Measurements from ENCODE around the gene KLRB1.
"Not testable (repeated sequence)": the region's sequence is repeated elsewhere in the genome, so short reads cannot be mapped to it uniquely, and the experiment has no call there.

The KLRB1 gene

DNA sequence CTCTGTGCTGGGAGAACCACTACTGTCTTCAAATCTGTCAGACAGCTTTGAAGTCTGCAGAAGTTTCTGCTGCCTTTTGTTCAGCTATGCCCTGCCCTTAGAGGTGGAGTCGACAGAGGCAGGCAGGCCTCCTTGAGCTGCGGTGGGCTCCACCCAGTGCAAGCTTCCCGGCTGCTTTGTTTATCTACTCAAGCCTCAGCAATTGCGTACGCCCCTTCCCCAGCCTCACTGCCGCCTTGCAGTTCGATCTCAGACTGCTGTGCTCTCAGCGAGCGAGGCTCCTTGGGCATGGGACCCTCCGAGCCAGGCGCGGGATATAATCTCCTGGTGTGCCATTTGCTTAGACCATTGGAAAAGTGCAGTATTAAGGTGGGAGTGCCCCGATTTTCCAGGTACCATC is 25.1 kb upstream of the KLRB1 start:
- no peak overlapping the region for H3K4me3 Mint-ChIP-seq
- H3K27me3 Mint-ChIP-seq (ENCODE audit: low read depth): no peaks in the 10 kb centered on the region
- H3K27ac Mint-ChIP-seq: no peak overlapping the region
- H3K36me3 Mint-ChIP-seq (ENCODE audit: low read depth): peaks cover 9% of the 10 kb centered on the region
- no peaks in the 10 kb centered on the region for H3K4me1 Mint-ChIP-seq
- TF ChIP-seq, protein P1, sequence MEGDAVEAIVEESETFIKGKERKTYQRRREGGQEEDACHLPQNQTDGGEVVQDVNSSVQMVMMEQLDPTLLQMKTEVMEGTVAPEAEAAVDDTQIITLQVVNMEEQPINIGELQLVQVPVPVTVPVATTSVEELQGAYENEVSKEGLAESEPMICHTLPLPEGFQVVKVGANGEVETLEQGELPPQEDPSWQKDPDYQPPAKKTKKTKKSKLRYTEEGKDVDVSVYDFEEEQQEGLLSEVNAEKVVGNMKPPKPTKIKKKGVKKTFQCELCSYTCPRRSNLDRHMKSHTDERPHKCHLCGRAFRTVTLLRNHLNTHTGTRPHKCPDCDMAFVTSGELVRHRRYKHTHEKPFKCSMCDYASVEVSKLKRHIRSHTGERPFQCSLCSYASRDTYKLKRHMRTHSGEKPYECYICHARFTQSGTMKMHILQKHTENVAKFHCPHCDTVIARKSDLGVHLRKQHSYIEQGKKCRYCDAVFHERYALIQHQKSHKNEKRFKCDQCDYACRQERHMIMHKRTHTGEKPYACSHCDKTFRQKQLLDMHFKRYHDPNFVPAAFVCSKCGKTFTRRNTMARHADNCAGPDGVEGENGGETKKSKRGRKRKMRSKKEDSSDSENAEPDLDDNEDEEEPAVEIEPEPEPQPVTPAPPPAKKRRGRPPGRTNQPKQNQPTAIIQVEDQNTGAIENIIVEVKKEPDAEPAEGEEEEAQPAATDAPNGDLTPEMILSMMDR (IDR thresholded peaks at IDR 0.05; ENCODE audit: unreplicated experiment in 3 of 3): no peak
- peaks cover 21% of the 10 kb centered on the region for H3K9me3 Mint-ChIP-seq

DNA sequence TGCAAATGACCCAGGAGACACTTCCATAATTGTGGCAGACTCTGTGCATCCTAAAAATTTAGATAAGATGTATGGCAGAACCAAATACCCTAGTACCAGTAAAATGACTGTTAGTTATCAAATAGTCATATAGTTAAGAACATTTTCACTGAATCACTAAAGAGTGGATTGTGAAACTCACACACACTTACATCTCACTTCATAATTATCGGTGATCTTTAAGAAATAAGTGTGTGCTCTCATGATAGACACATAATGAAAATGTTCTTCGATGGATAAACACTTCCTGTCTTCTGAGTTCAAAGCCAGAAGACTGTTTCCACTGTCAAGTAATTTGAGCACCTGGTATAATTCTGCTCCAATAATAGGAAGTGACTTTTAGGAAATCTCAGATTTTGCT is 19.1 kb upstream of the KLRB1 start:
- Mint-ChIP-seq H3K36me3 (ENCODE audit: low read depth) (no peaks in the 10 kb centered on the region), H3K27me3 (ENCODE audit: low read depth) (no peaks in the 10 kb centered on the region), H3K27ac (no peak overlapping the region), H3K4me3 (no peak overlapping the region), H3K4me1 (no peaks in the 10 kb centered on the region), H3K9me3 (peaks cover 13% of the 10 kb centered on the region)
- TF ChIP-seq, protein P1 (IDR thresholded peaks at IDR 0.05; ENCODE audit: unreplicated experiment in 3 of 3): no peak

DNA sequence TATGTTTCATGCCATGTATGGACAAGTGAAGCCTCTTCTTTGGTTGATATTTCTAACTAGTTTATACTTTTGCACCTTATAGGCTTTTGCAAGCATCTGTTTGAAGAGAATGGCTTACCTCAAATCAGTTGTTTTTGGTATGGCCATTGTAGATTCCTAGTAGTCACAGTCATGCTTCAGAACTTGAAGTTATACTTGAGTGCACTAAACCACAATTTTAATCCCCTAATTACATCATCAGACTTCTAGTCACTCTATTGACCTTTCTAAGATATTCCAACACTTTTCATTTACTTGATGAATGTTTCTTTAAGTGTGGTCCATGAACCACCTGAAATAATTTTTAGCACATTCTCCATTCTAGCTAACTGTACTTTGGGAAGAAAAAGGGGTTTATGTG is 18.6 kb upstream of the KLRB1 start:
- no peaks in the 10 kb centered on the region for H3K36me3 Mint-ChIP-seq (ENCODE audit: low read depth)
- no peaks in the 10 kb centered on the region for H3K4me1 Mint-ChIP-seq
- no peak overlapping the region for H3K27ac Mint-ChIP-seq
- no peak overlapping the region for H3K4me3 Mint-ChIP-seq
- peaks cover 13% of the 10 kb centered on the region for H3K9me3 Mint-ChIP-seq
- H3K27me3 Mint-ChIP-seq (ENCODE audit: low read depth): no peaks in the 10 kb centered on the region
- TF ChIP-seq, protein P1 (IDR thresholded peaks at IDR 0.05; ENCODE audit: unreplicated experiment in 3 of 3): no peak

DNA sequence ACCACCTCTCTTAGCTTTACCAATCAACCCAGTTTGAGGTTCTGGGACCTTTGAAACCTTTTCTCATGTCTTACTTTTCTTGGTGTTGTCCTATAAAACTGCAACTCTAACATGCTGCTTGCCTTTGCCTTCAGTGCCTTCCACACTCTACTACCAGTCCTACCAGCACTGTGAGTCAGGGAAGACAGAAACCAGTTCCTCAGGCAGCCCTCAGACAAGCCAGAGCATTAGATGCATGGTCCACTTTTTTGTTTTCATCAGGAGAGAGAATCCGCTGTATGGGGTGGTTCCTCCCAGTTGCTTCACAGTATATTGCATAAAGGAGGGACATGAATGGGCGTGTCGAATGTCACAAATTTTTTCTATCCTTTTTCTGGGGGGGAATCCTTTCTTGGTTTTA is 17.3 kb upstream of the KLRB1 start:
- no peaks in the 10 kb centered on the region for H3K4me1 Mint-ChIP-seq
- TF ChIP-seq, protein P1 (IDR thresholded peaks at IDR 0.05; ENCODE audit: unreplicated experiment in 3 of 3): no peak
- no peak overlapping the region for H3K27ac Mint-ChIP-seq
- H3K36me3 Mint-ChIP-seq (ENCODE audit: low read depth): no peaks in the 10 kb centered on the region
- no peaks in the 10 kb centered on the region for H3K27me3 Mint-ChIP-seq (ENCODE audit: low read depth)
- no peak overlapping the region for H3K4me3 Mint-ChIP-seq
- H3K9me3 Mint-ChIP-seq: peaks cover 12% of the 10 kb centered on the region

DNA sequence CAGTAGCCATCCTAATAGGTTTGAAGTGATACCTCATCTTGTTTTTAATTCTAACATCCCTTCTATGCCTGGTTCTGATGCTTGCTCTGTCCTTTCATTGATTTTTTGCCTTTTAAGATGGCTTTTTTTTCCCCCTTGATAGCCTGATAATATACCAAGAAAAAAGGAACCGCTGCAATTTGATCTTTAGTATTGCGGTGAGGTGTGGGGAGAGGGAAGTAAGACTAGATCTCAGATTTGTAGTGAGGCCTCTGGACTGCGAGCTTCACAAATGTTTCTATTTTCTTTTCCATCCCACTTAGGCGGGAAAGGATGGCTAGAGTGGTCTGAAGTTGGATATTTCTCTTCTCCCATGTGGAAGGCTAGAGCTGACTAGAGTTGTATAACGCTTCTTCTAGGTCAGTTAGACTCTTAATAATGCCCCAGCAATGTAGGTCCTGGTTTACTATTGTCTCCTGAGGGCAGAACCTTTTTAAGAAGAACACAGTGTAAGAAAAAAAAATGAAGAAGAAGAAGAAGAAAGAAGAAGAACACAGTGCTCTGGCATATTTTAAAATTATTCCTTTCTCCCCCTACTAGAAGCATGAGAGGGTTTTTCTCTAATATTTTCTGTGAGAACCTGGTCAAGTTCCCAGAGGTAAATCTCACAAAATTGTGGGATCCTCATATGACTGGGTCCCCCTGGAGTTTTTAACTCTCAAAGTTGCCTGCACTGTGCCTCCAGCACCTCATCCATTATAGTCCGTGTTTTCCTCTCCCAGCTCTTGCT is 11.9 kb upstream of the KLRB1 start:
- H3K4me3 Mint-ChIP-seq: no peak overlapping the region
- TF ChIP-seq, protein P1 (IDR thresholded peaks at IDR 0.05; ENCODE audit: unreplicated experiment in 3 of 3): no peak
- H3K36me3 Mint-ChIP-seq (ENCODE audit: low read depth): no peaks in the 10 kb centered on the region
- no peaks in the 10 kb centered on the region for H3K27me3 Mint-ChIP-seq (ENCODE audit: low read depth)
- H3K9me3 Mint-ChIP-seq: peaks cover 13% of the 10 kb centered on the region
- no peak overlapping the region for H3K27ac Mint-ChIP-seq
- H3K4me1 Mint-ChIP-seq: peaks cover 6% of the 10 kb centered on the region

DNA sequence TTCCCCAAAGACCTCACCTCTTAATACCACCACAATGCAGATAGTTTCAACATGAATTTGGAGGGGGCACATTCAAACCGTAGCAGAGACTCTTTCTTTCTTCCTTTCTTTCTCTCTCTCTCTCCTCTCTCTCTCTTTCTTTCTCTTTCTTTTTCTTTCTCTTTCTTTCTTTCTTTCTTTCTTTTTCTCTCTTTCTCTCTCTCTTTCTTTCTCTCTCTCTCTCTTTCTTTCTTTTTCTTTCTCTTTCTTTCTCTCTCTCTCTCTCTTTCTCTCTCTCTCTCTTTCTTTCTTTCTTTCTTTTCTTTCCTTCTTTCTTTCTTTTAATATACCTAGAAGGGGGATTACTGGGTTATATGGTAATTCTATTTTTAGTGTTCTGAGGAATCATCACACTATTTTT is 11.2 kb upstream of the KLRB1 start:
- H3K4me1 Mint-ChIP-seq; H3K27me3 Mint-ChIP-seq (ENCODE audit: low read depth); H3K27ac Mint-ChIP-seq; H3K36me3 Mint-ChIP-seq (ENCODE audit: low read depth); H3K9me3 Mint-ChIP-seq; H3K4me3 Mint-ChIP-seq: not testable (repeated sequence)
